Globus pallidus (tissue), 1 donor: ENCODE data around the gene NUB1.
A peak's percentile ranks its signal among the peaks of the same experiment; 100 is the strongest.

Experiments used
- DNase-seq: peaks from one replicate; pipeline ENCODE4 v3.0.0-alpha.2; 2015; ENCODE audit warnings: low spot score

The NUB1 gene

GRCh38 chr7:151313857-151314256, 27.8 kb upstream of the NUB1 start:
- DNase-seq = peak; percentile 20

GRCh38 chr7:151314401-151314800, 27.2 kb upstream of the NUB1 start:
- DNase-seq = no peak

- peak; percentile 63 for DNase-seq
Observed at GRCh38 chr7:151315038-151315655, 26.5 kb upstream of the NUB1 start.

- no peak for DNase-seq
Observed at GRCh38 chr7:151316896-151317295, 24.7 kb upstream of the NUB1 start.

- DNase-seq = no peak
Observed at GRCh38 chr7:151317936-151318335, 23.7 kb upstream of the NUB1 start.

GRCh38 chr7:151319189-151319588, 22.4 kb upstream of the NUB1 start:
- DNase-seq = no peak

- no peak for DNase-seq
Observed at GRCh38 chr7:151320263-151320845, 21.3 kb upstream of the NUB1 start.

GRCh38 chr7:151321341-151321740, 20.3 kb upstream of the NUB1 start:
- no peak for DNase-seq

- DNase-seq = no peak
Observed at GRCh38 chr7:151322906-151323305, 18.7 kb upstream of the NUB1 start.

- no peak for DNase-seq
Observed at GRCh38 chr7:151327022-151327421, 14.6 kb upstream of the NUB1 start.

- DNase-seq = no peak
Observed at GRCh38 chr7:151327659-151328058, 14.0 kb upstream of the NUB1 start.

- DNase-seq = no peak
Observed at GRCh38 chr7:151330181-151330580, 11.4 kb upstream of the NUB1 start.

GRCh38 chr7:151330661-151331060, 11.0 kb upstream of the NUB1 start:
- no peak for DNase-seq

- DNase-seq = no peak
Observed at GRCh38 chr7:151334628-151335027, 7.0 kb upstream of the NUB1 start.

GRCh38 chr7:151336027-151336708, 5.4 kb upstream of the NUB1 start:
- no peak for DNase-seq

- no peak for DNase-seq
Observed at GRCh38 chr7:151337346-151337745, 4.3 kb upstream of the NUB1 start.

GRCh38 chr7:151338809-151339208, 2.8 kb upstream of the NUB1 start:
- no peak for DNase-seq

- DNase-seq = no peak
Observed at GRCh38 chr7:151339651-151340382, 1.8 kb upstream of the NUB1 start.

- DNase-seq = no peak
Observed at GRCh38 chr7:151340794-151341356, 737 bp upstream of the NUB1 start.

- DNase-seq = no peak
Observed at GRCh38 chr7:151342102-151342646, 562 bp downstream of the NUB1 start.

GRCh38 chr7:151342811-151343210, 1.2 kb downstream of the NUB1 start:
- DNase-seq = no peak

GRCh38 chr7:151343516-151343915, 1.9 kb downstream of the NUB1 start:
- DNase-seq = no peak
